Caco-2 (cell line): ENCODE results near the gene AXL. TPM values are rescaled to one million over a fixed set of nuclear protein-coding genes. Genes with fewer than 3 reads are reported as not detected.

Source experiments
- BruUV-seq: library from RNA; stranded (reverse); fragments of 400-500 nt; replicated peaks from 2 replicates; lab custom pipeline; 2021; lab: Mats Ljungman, UMichigan
- CTCF ChIA-PET: fragments of 300-600 bp; sonication (Branson Sonifier 250); formaldehyde crosslinking; loops from one replicate; lab custom pipeline; 2022; ENCODE audit warnings: antibody characterized with exemption; lab: Charles Lee
- POLR2A ChIA-PET: fragments of 300-600 bp; sonication (Branson Sonifier 250); formaldehyde crosslinking; loops from one replicate; lab custom pipeline; 2022; ENCODE audit warnings: antibody characterized with exemption; lab: Charles Lee
- DNase-seq, 2 experiments: peaks; one replicate each; pipeline versions ENCODE4 v3.0.0 to v3.0.0-alpha.2; 2020 to 2022
- H3K27me3 ChIP-seq: replicated peaks from 2 replicates; pipeline ENCODE4 v1.6.0; 2011; ENCODE audit warnings: low read length; ENCODE audit not compliant: control insufficient read depth, insufficient read depth
- H3K36me3 ChIP-seq: 2 replicates; pipeline ENCODE4 v1.5.1; 2011; ENCODE audit warnings: low read length; ENCODE audit not compliant: control insufficient read depth, insufficient read depth
- H3K4me1 ChIP-seq: fragments of 250-450 bp; sonication (Bioruptor Pico); 2 replicates; pipeline ENCODE4 v1.5.1; 2020; ENCODE audit warnings: mild to moderate bottlenecking
- H3K4me3 ChIP-seq: 2 replicates; pipeline ENCODE4 v1.5.1; 2011; ENCODE audit warnings: low read depth, mild to moderate bottlenecking, control low read depth, low read length
- H3K9me3 ChIP-seq: fragments of 250-450 bp; sonication (Bioruptor Pico); 2 replicates; pipeline ENCODE4 v1.5.1; 2020; ENCODE audit warnings: mild to moderate bottlenecking, moderate library complexity
- H3K27ac Mint-ChIP-seq: one replicate; pipeline ENCODE4 v1.8.0; 2022; ENCODE audit warnings: mixed read lengths; ENCODE audit not compliant: unreplicated experiment
- H3K27me3 Mint-ChIP-seq: one replicate; pipeline ENCODE4 v1.8.0; 2022; ENCODE audit warnings: mixed read lengths; ENCODE audit not compliant: insufficient read depth, unreplicated experiment
- H3K36me3 Mint-ChIP-seq: one replicate; pipeline ENCODE4 v1.8.0; 2022; ENCODE audit warnings: mild to moderate bottlenecking, mixed read lengths; ENCODE audit not compliant: insufficient read depth, unreplicated experiment
- H3K4me1 Mint-ChIP-seq: one replicate; pipeline ENCODE4 v1.8.0; 2022; ENCODE audit warnings: low read depth, mixed read lengths; ENCODE audit not compliant: unreplicated experiment
- H3K4me3 Mint-ChIP-seq: one replicate; pipeline ENCODE4 v1.8.0; 2022; ENCODE audit warnings: mild to moderate bottlenecking, moderate library complexity, mixed read lengths; ENCODE audit not compliant: unreplicated experiment
- H3K9me3 Mint-ChIP-seq: one replicate; pipeline ENCODE4 v1.8.0; 2022; ENCODE audit warnings: mixed read lengths; ENCODE audit not compliant: unreplicated experiment
- intact Hi-C: fragments of 100-400 bp; cut with micrococcal nuclease; formaldehyde crosslinking; loops from one replicate; pipeline ENCODE4 v1.10.0; 2022; ENCODE audit not compliant: unreplicated experiment
- total RNA-seq: library from RNA; stranded (reverse); gene quantifications from 2 replicates; pipeline ENCODE4 v1.2.3, GENCODE V29; 2022
- TF ChIP-seq, protein P1 (sequence below), 2 experiments: fragments of 200-600 bp in 1 of 2; IDR thresholded peaks; 1 replicate in 1 of 2; 2 replicates in 1 of 2; pipeline versions ENCODE4 v1.5.1 to v1.8.0; 2011 to 2022; ENCODE audit warnings: antibody characterized with exemption in 1 of 2, control low read depth in 1 of 2, inconsistent platforms in 1 of 2, low read depth in 1 of 2, low read length in 1 of 2, mild to moderate bottlenecking in 1 of 2, moderate library complexity in 1 of 2; ENCODE audit not compliant: insufficient read depth in 1 of 2, severe bottlenecking in 1 of 2, unreplicated experiment in 1 of 2

Gene AXL
- total RNA-seq, 1 experiment from 2014 or later = 1.2 TPM

- Histone ChIP-seq H3K27me3 (no peaks in the 10 kb centered on the region), H3K9me3 (no peaks in the 10 kb centered on the region), H3K36me3 (no peaks in the 10 kb centered on the region), H3K4me3 (no peak overlapping the region), H3K4me1 (peaks cover 11% of the 10 kb centered on the region)
- CTCF ChIA-PET = no interaction called here
- Mint-ChIP-seq H3K27me3 (no peaks in the 10 kb centered on the region), H3K36me3 (no peaks in the 10 kb centered on the region), H3K4me1 (peaks cover 6% of the 10 kb centered on the region), H3K27ac (no peak overlapping the region), H3K9me3 (no peaks in the 10 kb centered on the region), H3K4me3 (no peak overlapping the region)
- BruUV-seq = no TSS peak
- intact Hi-C loops = no loop called here
- POLR2A ChIA-PET = interaction anchor here (0.7 kb wide), 1 partner anchor 610 kb away, joined by 4 read pairs; the partner anchor contains the start of gene RPS19
- TF ChIP-seq, protein P1, sequence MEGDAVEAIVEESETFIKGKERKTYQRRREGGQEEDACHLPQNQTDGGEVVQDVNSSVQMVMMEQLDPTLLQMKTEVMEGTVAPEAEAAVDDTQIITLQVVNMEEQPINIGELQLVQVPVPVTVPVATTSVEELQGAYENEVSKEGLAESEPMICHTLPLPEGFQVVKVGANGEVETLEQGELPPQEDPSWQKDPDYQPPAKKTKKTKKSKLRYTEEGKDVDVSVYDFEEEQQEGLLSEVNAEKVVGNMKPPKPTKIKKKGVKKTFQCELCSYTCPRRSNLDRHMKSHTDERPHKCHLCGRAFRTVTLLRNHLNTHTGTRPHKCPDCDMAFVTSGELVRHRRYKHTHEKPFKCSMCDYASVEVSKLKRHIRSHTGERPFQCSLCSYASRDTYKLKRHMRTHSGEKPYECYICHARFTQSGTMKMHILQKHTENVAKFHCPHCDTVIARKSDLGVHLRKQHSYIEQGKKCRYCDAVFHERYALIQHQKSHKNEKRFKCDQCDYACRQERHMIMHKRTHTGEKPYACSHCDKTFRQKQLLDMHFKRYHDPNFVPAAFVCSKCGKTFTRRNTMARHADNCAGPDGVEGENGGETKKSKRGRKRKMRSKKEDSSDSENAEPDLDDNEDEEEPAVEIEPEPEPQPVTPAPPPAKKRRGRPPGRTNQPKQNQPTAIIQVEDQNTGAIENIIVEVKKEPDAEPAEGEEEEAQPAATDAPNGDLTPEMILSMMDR (IDR thresholded peaks at IDR 0.05; ENCODE audit: insufficient read depth in 1 of 2, low read depth in 1 of 2, low read length in 1 of 2, severe bottlenecking in 1 of 2, unreplicated experiment in 1 of 2) = no peak
- DNase-seq = peak; percentile 41 to 52
Observed at GRCh38 chr19:41249707-41250423, 30.8 kb downstream of the AXL start.

DNA sequence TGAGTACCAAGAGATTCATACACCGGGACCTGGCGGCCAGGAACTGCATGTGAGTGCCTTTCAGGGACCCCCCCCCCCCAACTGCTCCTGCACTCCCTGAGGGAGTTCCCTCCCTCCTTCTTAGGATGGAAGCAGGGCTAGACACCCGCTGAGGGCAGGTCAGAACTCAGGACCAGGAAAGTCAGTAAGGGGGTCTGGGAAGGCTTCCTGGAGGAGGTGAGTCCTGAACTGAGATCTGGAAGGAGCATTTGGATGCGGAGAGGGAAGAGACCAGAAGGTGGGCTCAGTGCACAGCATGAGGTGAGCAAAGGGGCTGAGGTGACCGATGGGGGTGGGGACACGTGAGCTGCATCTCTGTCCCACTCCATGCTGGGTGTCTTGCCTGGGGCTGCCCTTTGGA lies 34.6 kb downstream of the AXL start:
- Mint-ChIP-seq H3K4me3 (no peak overlapping the region), H3K9me3 (no peaks in the 10 kb centered on the region), H3K4me1 (peaks cover 6% of the 10 kb centered on the region), H3K27ac (no peak overlapping the region), H3K36me3 (no peaks in the 10 kb centered on the region), H3K27me3 (no peaks in the 10 kb centered on the region)
- Histone ChIP-seq H3K4me1 (peaks cover 11% of the 10 kb centered on the region), H3K4me3 (no peak overlapping the region), H3K9me3 (no peaks in the 10 kb centered on the region), H3K27me3 (no peaks in the 10 kb centered on the region), H3K36me3 (no peaks in the 10 kb centered on the region)
- ChIA-PET CTCF (no interaction called here), POLR2A (no interaction called here)
- DNase-seq = no peak
- TF ChIP-seq, protein P1 (IDR thresholded peaks at IDR 0.05; ENCODE audit: insufficient read depth in 1 of 2, low read depth in 1 of 2, low read length in 1 of 2, severe bottlenecking in 1 of 2, unreplicated experiment in 1 of 2) = no peak
- no TSS peak for BruUV-seq
- intact Hi-C loops = no loop called here

DNA sequence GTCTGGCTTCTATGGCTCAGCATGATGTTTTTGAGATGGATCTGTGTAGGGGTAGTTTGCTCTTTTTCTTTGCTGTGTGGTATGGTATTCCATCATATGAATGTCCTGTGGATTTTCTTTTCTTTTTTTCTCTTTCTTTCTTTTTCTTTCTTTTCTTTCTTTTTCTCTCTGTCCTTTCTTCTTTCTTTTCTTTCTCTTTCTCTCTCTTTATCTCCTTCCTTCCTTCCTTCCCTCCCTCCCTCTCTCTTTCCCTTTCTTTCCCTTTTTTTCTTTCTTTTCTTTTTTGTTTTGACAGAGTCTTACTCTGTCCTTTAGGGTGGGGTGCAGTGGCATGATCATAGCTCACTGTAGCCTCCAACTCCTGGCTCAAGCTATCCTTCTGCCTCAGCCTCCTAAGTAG lies 36.1 kb downstream of the AXL start:
- POLR2A ChIA-PET = no interaction called here
- Histone ChIP-seq H3K9me3 (no peaks in the 10 kb centered on the region), H3K4me1 (peaks cover 11% of the 10 kb centered on the region), H3K36me3 (no peaks in the 10 kb centered on the region), H3K27me3 (no peaks in the 10 kb centered on the region), H3K4me3 (no peak overlapping the region)
- TF ChIP-seq, protein P1 (IDR thresholded peaks at IDR 0.05; ENCODE audit: insufficient read depth in 1 of 2, low read depth in 1 of 2, low read length in 1 of 2, severe bottlenecking in 1 of 2, unreplicated experiment in 1 of 2) = no peak
- intact Hi-C loops = no loop called here
- H3K9me3 Mint-ChIP-seq = no peaks in the 10 kb centered on the region
- CTCF ChIA-PET = no interaction called here
- no peak overlapping the region for H3K4me3 Mint-ChIP-seq
- BruUV-seq = no TSS peak
- H3K27ac Mint-ChIP-seq = no peak overlapping the region
- DNase-seq = no peak
- no peaks in the 10 kb centered on the region for H3K36me3 Mint-ChIP-seq
- no peaks in the 10 kb centered on the region for H3K27me3 Mint-ChIP-seq
- peaks cover 6% of the 10 kb centered on the region for H3K4me1 Mint-ChIP-seq
